ENCODE results near the gene ATP8A1.
"Not testable (repeated sequence)": the region's sequence is repeated elsewhere in the genome, so short reads cannot be mapped to it uniquely, and the experiment has no call there.

The ATP8A1 gene

GRCh38 chr4:42480281-42480680 is 176.6 kb downstream of the ATP8A1 start:
- Mint-ChIP-seq H3K9me3 (no peaks in the 10 kb centered on the region), H3K27me3 (no peaks in the 10 kb centered on the region), H3K4me1 (peaks cover 7% of the 10 kb centered on the region)

DNA sequence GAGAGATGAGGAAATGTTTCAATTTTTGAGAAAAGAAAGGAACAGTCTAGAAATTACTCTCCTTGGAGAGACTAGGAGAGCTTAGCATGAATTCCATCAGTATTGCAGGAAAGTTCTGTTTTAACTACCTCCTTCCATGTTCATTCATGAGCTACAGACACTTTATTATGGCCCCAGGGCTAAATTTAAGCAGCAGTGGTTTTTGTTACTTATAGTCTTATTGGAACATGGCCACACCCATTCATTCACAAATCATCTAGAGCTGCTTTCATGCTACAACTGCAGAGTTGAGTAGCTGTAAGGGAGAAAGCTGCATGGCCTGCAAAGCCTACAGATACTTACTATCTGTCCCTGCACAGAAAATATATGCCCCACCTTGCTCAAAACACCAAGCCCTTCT is 178.0 kb downstream of the ATP8A1 start:
- no peak overlapping the region for H3K4me3 Mint-ChIP-seq
- H3K4me1 Mint-ChIP-seq: peaks cover 6% of the 10 kb centered on the region
- peaks cover 15% of the 10 kb centered on the region for H3K36me3 Mint-ChIP-seq (ENCODE audit: low read depth)
- DNase-seq (no peak), ATAC-seq (no peak)
- no peaks in the 10 kb centered on the region for H3K9me3 Mint-ChIP-seq
- H3K27ac Mint-ChIP-seq: no peak overlapping the region
- H3K27me3 Mint-ChIP-seq: no peaks in the 10 kb centered on the region

More at GRCh38 chr4:42480281-42480680, 176.6 kb downstream of the ATP8A1 start:
- DNase-seq (no peak), ATAC-seq (no peak)
- Mint-ChIP-seq H3K36me3 (ENCODE audit: low read depth) (peaks cover 13% of the 10 kb centered on the region), H3K27ac (no peak overlapping the region), H3K4me3 (no peak overlapping the region)

GRCh38 chr4:42478509-42478908 is 178.4 kb downstream of the ATP8A1 start:
- Mint-ChIP-seq H3K27me3 (no peaks in the 10 kb centered on the region), H3K4me3 (no peak overlapping the region), H3K4me1 (peaks cover 4% of the 10 kb centered on the region), H3K36me3 (ENCODE audit: low read depth) (peaks cover 15% of the 10 kb centered on the region), H3K9me3 (no peaks in the 10 kb centered on the region), H3K27ac (no peak overlapping the region)
- DNase-seq: no peak
- ATAC-seq: no peak

GRCh38 chr4:42474406-42474805 is 182.5 kb downstream of the ATP8A1 start:
- Mint-ChIP-seq H3K27ac (no peak overlapping the region), H3K27me3 (no peaks in the 10 kb centered on the region), H3K36me3 (ENCODE audit: low read depth) (peaks cover 11% of the 10 kb centered on the region), H3K4me3 (no peak overlapping the region), H3K4me1 (no peaks in the 10 kb centered on the region), H3K9me3 (no peaks in the 10 kb centered on the region)
- ATAC-seq: no peak
- no peak for DNase-seq

DNA sequence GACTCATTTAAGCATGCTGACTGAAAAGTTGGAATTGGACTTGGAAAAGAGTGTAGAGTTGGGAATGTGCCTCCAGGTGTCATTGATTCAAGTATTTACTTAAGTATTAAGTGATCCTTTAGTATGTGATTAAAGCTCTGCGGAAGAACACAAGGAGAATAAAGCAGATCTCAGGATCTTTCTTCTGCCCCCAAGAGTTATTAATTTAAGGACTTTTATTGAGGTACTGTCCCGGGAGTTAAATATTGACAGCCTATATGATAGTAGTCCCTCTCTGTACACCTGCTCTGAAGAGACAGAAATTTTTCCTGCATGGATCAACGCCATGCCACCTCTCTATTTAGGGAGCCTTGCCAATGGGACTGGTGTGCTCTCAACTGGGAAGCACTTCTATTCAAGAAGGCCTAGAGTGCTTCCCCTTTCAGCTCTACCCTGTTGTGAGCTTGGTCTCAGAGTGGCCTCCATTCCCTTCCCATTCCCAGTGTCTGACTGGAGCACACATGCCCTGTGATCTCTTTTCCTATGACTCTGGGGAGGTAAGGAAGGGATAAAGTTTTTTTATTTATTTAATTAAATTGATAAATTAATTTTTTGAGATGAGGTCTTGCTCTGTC is 183.7 kb downstream of the ATP8A1 start:
- H3K4me1 Mint-ChIP-seq: no peaks in the 10 kb centered on the region
- peaks cover 9% of the 10 kb centered on the region for H3K36me3 Mint-ChIP-seq (ENCODE audit: low read depth)
- H3K4me3 Mint-ChIP-seq: no peak overlapping the region
- DNase-seq (no peak), ATAC-seq (no peak)
- H3K9me3 Mint-ChIP-seq: no peaks in the 10 kb centered on the region
- no peaks in the 10 kb centered on the region for H3K27me3 Mint-ChIP-seq
- no peak overlapping the region for H3K27ac Mint-ChIP-seq

DNA sequence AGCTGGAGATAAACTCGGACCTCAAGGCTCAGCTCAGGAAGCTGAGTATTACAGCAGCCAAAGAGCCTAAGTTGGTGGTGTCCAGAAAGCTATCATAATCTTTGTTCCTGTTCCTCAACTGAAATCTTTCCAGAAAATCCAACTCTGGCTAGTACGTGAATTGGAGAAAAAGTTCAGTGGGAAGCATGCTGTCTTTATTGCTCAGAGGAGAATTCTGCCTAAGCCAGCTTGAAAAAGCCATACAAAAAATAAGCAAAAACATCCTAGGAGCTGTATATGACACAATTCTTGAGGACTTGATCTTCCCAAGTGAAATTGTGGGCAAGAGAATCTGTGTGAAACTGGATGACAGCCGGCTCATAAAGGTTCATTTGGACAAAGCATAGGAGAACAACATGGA is 185.0 kb downstream of the ATP8A1 start:
- no peak for DNase-seq
- H3K4me3 Mint-ChIP-seq: no peak overlapping the region
- no peak overlapping the region for H3K27ac Mint-ChIP-seq

DNA sequence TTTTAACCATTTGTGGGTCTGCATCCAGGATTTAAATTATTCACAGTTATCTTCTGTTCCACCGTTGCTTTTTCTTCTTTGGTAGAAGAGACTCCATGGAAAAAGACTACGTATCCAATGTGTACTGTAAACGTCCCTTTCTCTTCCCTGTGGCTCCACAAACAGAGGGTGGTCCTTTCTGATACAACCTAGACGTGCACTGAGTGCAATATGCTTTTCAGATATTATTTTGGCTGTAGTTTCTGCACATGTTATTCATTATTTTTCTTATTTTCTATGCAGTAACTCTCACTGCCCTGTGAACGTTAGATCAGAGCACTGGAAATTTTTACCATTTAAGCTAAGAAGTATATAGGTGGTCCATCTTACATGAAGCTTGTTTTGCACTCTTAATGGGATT is 186.9 kb downstream of the ATP8A1 start:
- DNase-seq (no peak), ATAC-seq (no peak)
- H3K36me3 Mint-ChIP-seq (ENCODE audit: low read depth): peaks cover 17% of the 10 kb centered on the region
- no peaks in the 10 kb centered on the region for H3K4me1 Mint-ChIP-seq
- H3K9me3 Mint-ChIP-seq: no peaks in the 10 kb centered on the region
- no peak overlapping the region for H3K4me3 Mint-ChIP-seq
- no peak overlapping the region for H3K27ac Mint-ChIP-seq
- H3K27me3 Mint-ChIP-seq: no peaks in the 10 kb centered on the region

More for the DNA sequence above, 185.0 kb downstream of the ATP8A1 start:
- H3K4me1 Mint-ChIP-seq: no peaks in the 10 kb centered on the region
- H3K27me3 Mint-ChIP-seq: no peaks in the 10 kb centered on the region
- no peaks in the 10 kb centered on the region for H3K9me3 Mint-ChIP-seq
- ATAC-seq: no peak
- H3K36me3 Mint-ChIP-seq (ENCODE audit: low read depth): peaks cover 18% of the 10 kb centered on the region

DNA sequence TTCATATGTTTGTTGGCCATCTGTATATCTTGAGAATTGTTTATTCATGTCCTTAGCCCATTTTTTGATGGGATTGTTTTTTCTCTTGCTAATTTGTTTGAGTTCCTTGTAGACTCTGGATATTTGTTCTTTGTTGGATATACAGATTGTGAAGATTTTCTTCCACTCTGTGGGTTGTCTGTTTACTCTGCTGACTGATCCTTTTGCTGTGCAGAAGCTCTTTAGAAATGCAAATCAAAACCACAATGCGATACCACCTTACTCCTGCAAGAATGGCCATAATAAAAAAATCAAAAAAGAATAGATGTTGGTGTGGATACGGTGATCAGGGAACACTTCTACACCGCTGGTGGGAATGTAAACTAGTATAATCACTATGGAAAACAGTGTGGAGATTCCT is 189.1 kb downstream of the ATP8A1 start:
- not testable (repeated sequence) for ATAC-seq, H3K27ac Mint-ChIP-seq, H3K4me3 Mint-ChIP-seq, H3K4me1 Mint-ChIP-seq, H3K9me3 Mint-ChIP-seq, DNase-seq, H3K27me3 Mint-ChIP-seq
- H3K36me3 Mint-ChIP-seq (ENCODE audit: low read depth): peaks cover 23% of the 10 kb centered on the region

GRCh38 chr4:42466273-42466844 is 190.5 kb downstream of the ATP8A1 start:
- peaks cover 2% of the 10 kb centered on the region for H3K4me1 Mint-ChIP-seq
- no peak overlapping the region for H3K27ac Mint-ChIP-seq
- no peak overlapping the region for H3K4me3 Mint-ChIP-seq
- no peaks in the 10 kb centered on the region for H3K27me3 Mint-ChIP-seq
- no peaks in the 10 kb centered on the region for H3K9me3 Mint-ChIP-seq
- DNase-seq (no peak), ATAC-seq (no peak)
- H3K36me3 Mint-ChIP-seq (ENCODE audit: low read depth): peaks cover 34% of the 10 kb centered on the region

- Mint-ChIP-seq H3K27me3 (no peaks in the 10 kb centered on the region), H3K27ac (no peak overlapping the region), H3K4me1 (peaks cover 5% of the 10 kb centered on the region), H3K9me3 (no peaks in the 10 kb centered on the region), H3K36me3 (ENCODE audit: low read depth) (peaks cover 41% of the 10 kb centered on the region), H3K4me3 (no peak overlapping the region)
- DNase-seq (no peak), ATAC-seq (no peak)
Measured at GRCh38 chr4:42464550-42465094, 192.3 kb downstream of the ATP8A1 start.

- H3K36me3 Mint-ChIP-seq (ENCODE audit: low read depth): peaks cover 34% of the 10 kb centered on the region
- not testable (repeated sequence) for ATAC-seq, DNase-seq, H3K27ac Mint-ChIP-seq, H3K27me3 Mint-ChIP-seq, H3K9me3 Mint-ChIP-seq, H3K4me3 Mint-ChIP-seq, H3K4me1 Mint-ChIP-seq
Measured at GRCh38 chr4:42461216-42461615, 195.7 kb downstream of the ATP8A1 start.

- no peaks in the 10 kb centered on the region for H3K9me3 Mint-ChIP-seq
- H3K4me3 Mint-ChIP-seq: no peak overlapping the region
- no peaks in the 10 kb centered on the region for H3K27me3 Mint-ChIP-seq
- DNase-seq (no peak), ATAC-seq (no peak)
- peaks cover 35% of the 10 kb centered on the region for H3K36me3 Mint-ChIP-seq (ENCODE audit: low read depth)
- no peak overlapping the region for H3K27ac Mint-ChIP-seq
- H3K4me1 Mint-ChIP-seq: peaks cover 5% of the 10 kb centered on the region
Measured at GRCh38 chr4:42460043-42460442, 196.9 kb downstream of the ATP8A1 start.

DNA sequence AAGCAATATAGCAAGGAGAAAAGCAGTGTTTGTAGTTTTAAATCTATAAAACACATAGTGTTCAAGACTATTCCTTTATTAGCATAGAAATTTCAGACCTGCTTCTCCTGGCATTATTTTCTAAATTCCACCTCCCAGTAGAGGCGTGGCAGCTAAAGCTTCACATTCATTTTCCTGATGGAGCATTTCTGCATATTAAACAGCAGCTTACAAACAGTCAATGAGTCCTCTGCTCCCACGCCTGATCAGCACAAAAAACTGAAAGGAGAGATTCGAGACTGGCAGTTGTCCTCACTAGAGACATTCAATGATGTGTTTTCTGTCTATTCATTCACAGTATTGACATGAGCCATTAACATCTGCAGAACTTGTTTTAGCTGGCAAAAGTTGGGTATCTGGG is 198.2 kb downstream of the ATP8A1 start:
- Mint-ChIP-seq H3K4me1 (peaks cover 5% of the 10 kb centered on the region), H3K9me3 (no peaks in the 10 kb centered on the region), H3K36me3 (ENCODE audit: low read depth) (peaks cover 39% of the 10 kb centered on the region), H3K27me3 (no peaks in the 10 kb centered on the region), H3K4me3 (no peak overlapping the region), H3K27ac (no peak overlapping the region)
- ATAC-seq (no peak), DNase-seq (no peak)

DNA sequence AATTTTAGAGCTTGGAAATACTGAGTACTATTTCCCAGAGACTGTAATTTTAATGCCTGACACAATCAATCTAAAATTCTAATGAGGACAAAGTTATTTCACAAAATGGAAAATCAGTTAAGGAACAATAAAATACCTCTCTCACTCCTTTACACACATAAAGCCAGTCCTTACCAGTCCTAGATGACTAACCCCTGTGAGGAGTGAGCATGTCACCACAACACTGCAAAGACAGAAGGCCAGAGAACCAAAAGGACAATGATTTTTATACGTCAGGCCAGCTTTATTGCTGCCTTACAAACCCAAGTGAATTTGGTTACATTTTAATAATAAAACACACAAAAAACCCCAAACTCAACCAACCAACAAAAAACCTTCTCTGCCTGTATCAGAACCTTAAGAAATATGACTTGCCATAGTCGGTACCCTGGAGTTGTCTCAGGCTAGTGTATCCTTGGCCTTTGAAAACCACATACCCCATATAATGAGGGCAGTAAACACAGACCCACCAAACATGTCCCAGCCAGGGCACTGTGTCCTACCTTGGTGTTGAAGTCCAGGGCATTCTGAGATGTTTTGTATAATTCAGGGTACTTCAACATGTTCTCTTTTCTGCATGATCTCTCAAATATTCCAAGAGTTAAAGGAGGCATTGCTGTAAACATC is 202.0 kb downstream of the ATP8A1 start:
- DNase-seq (no peak), ATAC-seq (no peak)
- peaks cover 25% of the 10 kb centered on the region for H3K36me3 Mint-ChIP-seq (ENCODE audit: low read depth)
- H3K27ac Mint-ChIP-seq: no peak overlapping the region
- H3K4me1 Mint-ChIP-seq: no peaks in the 10 kb centered on the region
- no peaks in the 10 kb centered on the region for H3K9me3 Mint-ChIP-seq
- no peak overlapping the region for H3K4me3 Mint-ChIP-seq
- no peaks in the 10 kb centered on the region for H3K27me3 Mint-ChIP-seq

GRCh38 chr4:42453612-42454011 is 203.3 kb downstream of the ATP8A1 start:
- Mint-ChIP-seq H3K4me3 (no peak overlapping the region), H3K27me3 (no peaks in the 10 kb centered on the region), H3K36me3 (ENCODE audit: low read depth) (peaks cover 29% of the 10 kb centered on the region), H3K9me3 (no peaks in the 10 kb centered on the region), H3K27ac (no peak overlapping the region), H3K4me1 (no peaks in the 10 kb centered on the region)
- ATAC-seq (no peak), DNase-seq (no peak)

Measured in activated naive CD8-positive, alpha-beta T cell treated with anti-CD3 and anti-CD28 coated beads, Interleukin-2, amount 50 U/mL, for 24 hours (primary cell).